Left renal cortex interstitium (tissue), 4 donors: ENCODE measurements around the gene CDYL. TPM values are rescaled to one million over a fixed set of nuclear protein-coding genes. Genes with fewer than 3 reads are reported as not detected.

ENCODE experiments used
- DNase-seq, 4 donors: peaks; one replicate each; pipeline ENCODE4 v3.0.0-alpha.2; 2013; ENCODE audit warnings: low read depth in 4 of 4, low spot score in 2 of 4, missing footprints in 1 of 4
- polyA plus RNA-seq, 4 donors: library from polyadenylated mRNA; unstranded; fragments of 120-200 nt; gene quantifications; one replicate each; pipeline ENCODE4 v1.2.1, GENCODE V29; 2013; ENCODE audit not compliant: insufficient read length in 4 of 4

CDYL gene
- 10 to 100 TPM; 25.2 to 28.7 (median 27.0) TPM for polyA plus RNA-seq

- DNase-seq: peak in 3 of 4 donors; percentile 71 to 83 (median 73)
Observed at GRCh38 chr6:4776131-4776492, at the start of gene CDYL. TSS of gene CDYL (plus strand) at chr6:4776404. CDS start at chr6:4776784, 380 bp downstream.

- DNase-seq: no peak
Observed at GRCh38 chr6:4726645-4727044, 49.6 kb upstream of the CDYL start.

GRCh38 chr6:4727217-4727616, 49.0 kb upstream of the CDYL start:
- DNase-seq: no peak

- no peak for DNase-seq
Observed at GRCh38 chr6:4727671-4728435, 48.4 kb upstream of the CDYL start.

GRCh38 chr6:4728436-4728769, 47.8 kb upstream of the CDYL start:
- DNase-seq: no peak

- no peak for DNase-seq
Observed at GRCh38 chr6:4728926-4729325, 47.3 kb upstream of the CDYL start.

GRCh38 chr6:4731996-4732395, 44.2 kb upstream of the CDYL start:
- DNase-seq: no peak

- DNase-seq: no peak
Observed at GRCh38 chr6:4732691-4733315, 43.4 kb upstream of the CDYL start.

- DNase-seq: no peak
Observed at GRCh38 chr6:4736371-4736873, 39.8 kb upstream of the CDYL start.

- no peak for DNase-seq
Observed at GRCh38 chr6:4740032-4740431, 36.2 kb upstream of the CDYL start.

- no peak for DNase-seq
Observed at GRCh38 chr6:4743062-4743461, 33.1 kb upstream of the CDYL start.

- no peak for DNase-seq
Observed at GRCh38 chr6:4743926-4744325, 32.3 kb upstream of the CDYL start.

GRCh38 chr6:4747588-4747987, 28.6 kb upstream of the CDYL start:
- no peak for DNase-seq

GRCh38 chr6:4751823-4752464, 24.3 kb upstream of the CDYL start:
- DNase-seq: no peak

- DNase-seq: no peak
Observed at GRCh38 chr6:4756247-4756646, 20.0 kb upstream of the CDYL start.

GRCh38 chr6:4759997-4760396, 16.2 kb upstream of the CDYL start:
- no peak for DNase-seq

GRCh38 chr6:4760773-4761172, 15.4 kb upstream of the CDYL start:
- DNase-seq: no peak

- DNase-seq: no peak
Observed at GRCh38 chr6:4762294-4762693, 13.9 kb upstream of the CDYL start.

GRCh38 chr6:4763921-4764320, 12.3 kb upstream of the CDYL start:
- DNase-seq: no peak

GRCh38 chr6:4768815-4769214, 7.4 kb upstream of the CDYL start:
- DNase-seq: no peak

GRCh38 chr6:4772750-4773149, 3.5 kb upstream of the CDYL start:
- no peak for DNase-seq

GRCh38 chr6:4773181-4773580, 3.0 kb upstream of the CDYL start:
- DNase-seq: no peak
